Panc1 (cell line): ENCODE measurements around the gene HOXB2. TPM values are rescaled to one million over a fixed set of nuclear protein-coding genes. Genes with fewer than 3 reads are reported as not detected.

Experiments used
- ATAC-seq: fragments of 200-7000 bp; cut with Tn5 transposase; 2 replicates; pipeline ENCODE4 v1.9.1; 2020; ENCODE audit warnings: mild to moderate bottlenecking, moderate library complexity
- BruUV-seq: library from RNA; stranded (reverse); fragments of 400-500 nt; replicated peaks from 2 replicates; lab custom pipeline; 2021; lab: Mats Ljungman, UMichigan
- CTCF ChIA-PET: fragments of 300-600 bp; sonication (Branson Sonifier 250); formaldehyde crosslinking; loops from one replicate; lab custom pipeline; 2022; ENCODE audit warnings: antibody characterized with exemption; lab: Charles Lee
- POLR2A ChIA-PET: fragments of 300-600 bp; sonication (Branson Sonifier 250); formaldehyde crosslinking; loops from one replicate; lab custom pipeline; 2022; ENCODE audit warnings: antibody characterized with exemption; lab: Charles Lee
- DNase-seq: peaks from one replicate; pipeline ENCODE4 v3.0.0-alpha.2; 2010; ENCODE audit warnings: low read depth, low spot score
- H3K27ac ChIP-seq: 2 replicates; pipeline ENCODE4 v1.5.1; 2011; ENCODE audit warnings: mild to moderate bottlenecking, low read length, inconsistent platforms
- H3K27me3 ChIP-seq: fragments of 200-500 bp; sonication (Bioruptor generic); 2 replicates; pipeline ENCODE4 v1.6.0; 2014; ENCODE audit warnings: low read length, inconsistent platforms; ENCODE audit not compliant: control insufficient read depth, insufficient read depth
- H3K36me3 ChIP-seq: fragments of 200-500 bp; sonication (Bioruptor generic); 2 replicates; pipeline ENCODE4 v1.5.1; 2014; ENCODE audit warnings: inconsistent platforms, mild to moderate bottlenecking, low read length, moderate library complexity; ENCODE audit not compliant: control insufficient read depth, insufficient read depth
- H3K4me1 ChIP-seq: 2 replicates; pipeline ENCODE4 v1.5.1; 2011; ENCODE audit warnings: inconsistent platforms, mild to moderate bottlenecking, low read length, moderate library complexity; ENCODE audit not compliant: control insufficient read depth, insufficient read depth
- H3K4me3 ChIP-seq, 2 experiments: 2 replicates each; pipeline ENCODE4 v1.5.1; 2011 to 2012; ENCODE audit warnings: low read depth in 2 of 2, low read length in 2 of 2, mild to moderate bottlenecking in 2 of 2, inconsistent platforms in 1 of 2, moderate library complexity in 1 of 2
- H3K9me3 ChIP-seq: fragments of 200-500 bp; sonication (Bioruptor generic); 2 replicates; pipeline ENCODE4 v1.5.1; 2014; ENCODE audit warnings: low read depth, mild to moderate bottlenecking, inconsistent platforms, low read length, moderate library complexity; ENCODE audit not compliant: control insufficient read depth, insufficient read depth
- POLR2AphosphoS5 ChIP-seq: IDR thresholded peaks from 2 replicates; pipeline ENCODE4 v1.6.1; 2012; ENCODE audit warnings: mild to moderate bottlenecking, low read depth, low read length, moderate library complexity
- SIN3A ChIP-seq: IDR thresholded peaks from 2 replicates; pipeline ENCODE4 v1.6.1; 2012; ENCODE audit warnings: low read depth, mild to moderate bottlenecking, low read length, moderate library complexity, borderline replicate concordance; ENCODE audit not compliant: insufficient read depth
- TCF7L2 ChIP-seq: IDR thresholded peaks from 2 replicates; pipeline ENCODE4 v1.6.1; 2011; ENCODE audit warnings: mild to moderate bottlenecking, low read depth, low read length, inconsistent platforms
- in situ Hi-C: cut with HindIII; loops from 2 replicates; pipeline ENCODE4 v1.10.0; 2016; ENCODE audit warnings: low sequenced_read_pairs, low pct_unique_long_range_greater_than_20kb
- intact Hi-C: fragments of 100-400 bp; cut with micrococcal nuclease; formaldehyde crosslinking; loops from one replicate; pipeline ENCODE4 v1.10.0; 2022; ENCODE audit not compliant: unreplicated experiment
- total RNA-seq: library from RNA; stranded (reverse); gene quantifications from one replicate; pipeline ENCODE4 v1.2.1, GENCODE V29; 2021; ENCODE audit not compliant: unreplicated experiment
- TF ChIP-seq, protein P1 (sequence below): fragments of 450-650 bp; IDR thresholded peaks from 2 replicates; pipeline ENCODE4 v1.5.1; 2017; ENCODE audit warnings: mild to moderate bottlenecking
- TF ChIP-seq, protein P2 (sequence below), 2 experiments: IDR thresholded peaks; 2 replicates each; pipeline ENCODE4 v1.6.1; 2011 to 2012; ENCODE audit warnings: low read depth in 2 of 2, control low read depth in 1 of 2, low read length in 1 of 2, mild to moderate bottlenecking in 1 of 2, moderate library complexity in 1 of 2; ENCODE audit not compliant: insufficient read depth in 1 of 2

HOXB2 gene
- total RNA-seq, 1 experiment from 2014 or later, result 70.1 TPM

DNA sequence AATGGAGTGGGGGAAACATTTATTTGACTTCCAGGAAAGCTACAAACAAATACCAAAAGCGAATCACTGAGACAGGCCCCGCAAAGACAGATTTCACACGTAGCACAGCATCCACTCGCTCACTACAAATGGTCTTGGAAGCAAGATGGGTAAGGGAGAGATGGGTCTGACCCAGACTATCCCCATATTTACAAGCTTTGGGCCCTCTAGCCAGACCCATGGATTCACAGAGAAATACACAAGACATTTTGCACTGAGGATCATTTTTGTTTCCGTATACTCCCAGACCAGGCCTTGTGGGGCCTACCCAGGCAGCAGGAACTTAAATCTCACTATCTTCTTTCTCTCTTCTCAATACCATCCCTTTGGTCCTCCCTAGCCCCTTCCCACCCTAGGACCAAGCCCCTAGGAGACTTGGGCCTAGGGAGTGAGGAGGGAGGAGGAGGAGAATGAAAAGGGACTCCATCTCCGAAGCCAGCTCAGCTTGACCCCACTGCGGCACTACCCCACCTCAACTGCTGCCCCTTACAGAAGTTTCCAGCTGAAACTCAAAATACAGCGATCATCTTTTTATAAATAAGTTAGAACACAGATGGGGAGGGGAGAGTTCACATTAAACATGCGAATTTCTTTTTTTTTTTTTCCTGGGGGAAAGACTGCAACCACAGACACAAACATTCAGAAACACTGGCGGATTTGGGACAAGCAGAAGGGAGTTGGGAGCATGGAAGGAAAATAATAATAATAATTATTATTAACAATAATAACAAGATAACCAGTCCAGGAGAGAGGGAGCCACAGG lies 46.5 kb upstream of the HOXB2 start:
- H3K4me3 ChIP-seq, result peak overlapping the region; percentile 70 to 99
- DNase-seq, result no peak
- H3K27me3 ChIP-seq, result no peaks in the 10 kb centered on the region
- no peaks in the 10 kb centered on the region for H3K9me3 ChIP-seq
- no peak for ATAC-seq
- peaks cover 85% of the 10 kb centered on the region for H3K4me1 ChIP-seq
- ChIA-PET POLR2A (interaction anchor here (0.6 to 1.2 kb wide), 3 partner anchors 10 to 436 kb away, joined by 3 to 5 read pairs (median 4); no protein-coding TSS in a partner anchor), CTCF (interaction anchor here (0.5 to 1.0 kb wide), 5 partner anchors 23 to 442 kb away, joined by 3 to 8 read pairs (median 4); no protein-coding TSS in a partner anchor)
- BruUV-seq, result no TSS peak
- in situ Hi-C loops, result no loop called here
- peak overlapping the region; percentile 99 for H3K27ac ChIP-seq
- TF ChIP-seq, protein P1, sequence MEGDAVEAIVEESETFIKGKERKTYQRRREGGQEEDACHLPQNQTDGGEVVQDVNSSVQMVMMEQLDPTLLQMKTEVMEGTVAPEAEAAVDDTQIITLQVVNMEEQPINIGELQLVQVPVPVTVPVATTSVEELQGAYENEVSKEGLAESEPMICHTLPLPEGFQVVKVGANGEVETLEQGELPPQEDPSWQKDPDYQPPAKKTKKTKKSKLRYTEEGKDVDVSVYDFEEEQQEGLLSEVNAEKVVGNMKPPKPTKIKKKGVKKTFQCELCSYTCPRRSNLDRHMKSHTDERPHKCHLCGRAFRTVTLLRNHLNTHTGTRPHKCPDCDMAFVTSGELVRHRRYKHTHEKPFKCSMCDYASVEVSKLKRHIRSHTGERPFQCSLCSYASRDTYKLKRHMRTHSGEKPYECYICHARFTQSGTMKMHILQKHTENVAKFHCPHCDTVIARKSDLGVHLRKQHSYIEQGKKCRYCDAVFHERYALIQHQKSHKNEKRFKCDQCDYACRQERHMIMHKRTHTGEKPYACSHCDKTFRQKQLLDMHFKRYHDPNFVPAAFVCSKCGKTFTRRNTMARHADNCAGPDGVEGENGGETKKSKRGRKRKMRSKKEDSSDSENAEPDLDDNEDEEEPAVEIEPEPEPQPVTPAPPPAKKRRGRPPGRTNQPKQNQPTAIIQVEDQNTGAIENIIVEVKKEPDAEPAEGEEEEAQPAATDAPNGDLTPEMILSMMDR, result no peak
- TF ChIP-seq, protein P2, sequence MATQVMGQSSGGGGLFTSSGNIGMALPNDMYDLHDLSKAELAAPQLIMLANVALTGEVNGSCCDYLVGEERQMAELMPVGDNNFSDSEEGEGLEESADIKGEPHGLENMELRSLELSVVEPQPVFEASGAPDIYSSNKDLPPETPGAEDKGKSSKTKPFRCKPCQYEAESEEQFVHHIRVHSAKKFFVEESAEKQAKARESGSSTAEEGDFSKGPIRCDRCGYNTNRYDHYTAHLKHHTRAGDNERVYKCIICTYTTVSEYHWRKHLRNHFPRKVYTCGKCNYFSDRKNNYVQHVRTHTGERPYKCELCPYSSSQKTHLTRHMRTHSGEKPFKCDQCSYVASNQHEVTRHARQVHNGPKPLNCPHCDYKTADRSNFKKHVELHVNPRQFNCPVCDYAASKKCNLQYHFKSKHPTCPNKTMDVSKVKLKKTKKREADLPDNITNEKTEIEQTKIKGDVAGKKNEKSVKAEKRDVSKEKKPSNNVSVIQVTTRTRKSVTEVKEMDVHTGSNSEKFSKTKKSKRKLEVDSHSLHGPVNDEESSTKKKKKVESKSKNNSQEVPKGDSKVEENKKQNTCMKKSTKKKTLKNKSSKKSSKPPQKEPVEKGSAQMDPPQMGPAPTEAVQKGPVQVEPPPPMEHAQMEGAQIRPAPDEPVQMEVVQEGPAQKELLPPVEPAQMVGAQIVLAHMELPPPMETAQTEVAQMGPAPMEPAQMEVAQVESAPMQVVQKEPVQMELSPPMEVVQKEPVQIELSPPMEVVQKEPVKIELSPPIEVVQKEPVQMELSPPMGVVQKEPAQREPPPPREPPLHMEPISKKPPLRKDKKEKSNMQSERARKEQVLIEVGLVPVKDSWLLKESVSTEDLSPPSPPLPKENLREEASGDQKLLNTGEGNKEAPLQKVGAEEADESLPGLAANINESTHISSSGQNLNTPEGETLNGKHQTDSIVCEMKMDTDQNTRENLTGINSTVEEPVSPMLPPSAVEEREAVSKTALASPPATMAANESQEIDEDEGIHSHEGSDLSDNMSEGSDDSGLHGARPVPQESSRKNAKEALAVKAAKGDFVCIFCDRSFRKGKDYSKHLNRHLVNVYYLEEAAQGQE (IDR thresholded peaks at IDR 0.05; ENCODE audit: insufficient read depth in 1 of 2, low read depth in 2 of 2, low read length in 1 of 2), result no peak
- TF ChIP-seq POLR2AphosphoS5 (no peak), SIN3A (no peak), TCF7L2 (no peak)
- no peaks in the 10 kb centered on the region; the same call in 1 of the 2 replicates for H3K36me3 ChIP-seq
- intact Hi-C loops, result no loop called here

DNA sequence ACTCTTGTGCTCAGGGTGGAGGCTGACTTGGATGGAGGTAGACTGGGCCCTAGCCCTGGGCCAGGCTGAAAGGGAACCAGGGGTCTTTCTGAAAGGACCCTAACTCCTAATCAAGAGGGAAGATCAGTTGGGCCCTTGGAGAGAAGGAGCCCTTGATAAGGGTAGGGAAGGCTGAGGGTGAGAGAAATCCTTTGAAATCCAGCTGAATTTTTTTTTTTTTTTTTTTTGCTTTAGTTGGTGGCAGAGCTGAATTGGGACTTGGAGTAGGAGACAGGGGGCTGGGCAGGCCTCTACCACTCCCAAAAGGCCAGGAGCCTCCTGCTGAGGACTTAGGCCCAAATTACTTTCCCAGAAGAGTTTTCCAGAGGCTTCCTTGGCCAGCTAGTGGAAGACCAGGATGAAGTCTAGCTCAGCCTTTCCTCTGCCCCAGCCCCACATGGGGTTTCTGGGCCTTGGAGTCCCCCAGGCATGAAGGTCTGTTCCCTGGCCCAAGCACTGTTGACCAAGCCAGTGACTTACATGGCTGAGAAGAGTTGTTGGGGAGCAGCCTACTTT lies 45.8 kb upstream of the HOXB2 start:
- in situ Hi-C loops, result no loop called here
- TSS peak; percentile 88 for BruUV-seq
- POLR2A ChIA-PET, result interaction anchor here (0.6 to 1.2 kb wide), 4 partner anchors 16 to 436 kb away, joined by 3 to 6 read pairs (median 4); no protein-coding TSS in a partner anchor

More for the DNA sequence above, 45.8 kb upstream of the HOXB2 start:
- H3K4me3 ChIP-seq, result peak overlapping the region; percentile 70 to 99
- TF ChIP-seq, protein P1, result no peak
- TF ChIP-seq POLR2AphosphoS5 (no peak; the same call in 1 of the 2 replicates), SIN3A (no peak), TCF7L2 (no peak; the same call in 1 of the 2 replicates)
- TF ChIP-seq, protein P2 (IDR thresholded peaks at IDR 0.05; ENCODE audit: insufficient read depth in 1 of 2, low read depth in 2 of 2, low read length in 1 of 2), result no peak
- intact Hi-C loops, result no loop called here
- CTCF ChIA-PET, result interaction anchor here (0.6 to 1.6 kb wide), 6 partner anchors 24 to 408 kb away, joined by 3 to 6 read pairs (median 4); no protein-coding TSS in a partner anchor
- H3K27me3 ChIP-seq, result no peaks in the 10 kb centered on the region
- H3K36me3 ChIP-seq, result no peaks in the 10 kb centered on the region; the same call in 1 of the 2 replicates
- H3K4me1 ChIP-seq, result peaks cover 83% of the 10 kb centered on the region
- H3K27ac ChIP-seq, result peak overlapping the region; percentile 99
- ATAC-seq, result no peak
- DNase-seq, result no peak
- no peaks in the 10 kb centered on the region for H3K9me3 ChIP-seq
